ENCODE measurements around the gene SLC39A9. TPM values are rescaled to one million over a fixed set of nuclear protein-coding genes. Genes with fewer than 3 reads are reported as not detected.

SLC39A9 gene
- total and polyA plus RNA-seq, 2 experiments from 2014 or later = 17.7 to 48.1 TPM

DNA sequence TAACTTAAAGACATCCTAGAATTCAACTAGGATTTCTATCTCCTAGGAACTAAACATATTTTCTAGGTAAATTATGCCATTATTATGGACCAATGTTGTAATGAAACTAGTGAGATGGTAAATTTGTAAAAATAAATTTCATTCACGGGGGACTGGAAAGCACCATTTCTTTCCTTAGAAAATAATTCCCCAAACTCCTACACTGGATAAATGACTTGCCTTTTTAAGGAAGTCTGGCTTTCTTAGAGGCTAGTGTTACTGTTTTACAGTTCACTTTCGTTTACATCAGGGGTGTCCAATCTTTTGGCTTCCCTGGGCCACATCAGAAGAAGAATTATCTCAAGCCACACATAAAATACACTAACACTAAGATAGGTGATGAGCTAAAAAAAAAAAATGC, 3.3 kb downstream of the SLC39A9 start:
- Histone ChIP-seq H3K36me3 (ENCODE audit: insufficient read depth) (no peaks in the 10 kb centered on the region), H3K79me2 (replicated peaks; ENCODE audit: insufficient read depth) (peaks cover 91% of the 10 kb centered on the region), H3K27me3 (ENCODE audit: insufficient read depth) (no peaks in the 10 kb centered on the region), H3K27ac (ENCODE audit: low read depth) (no peak overlapping the region), H3K9me2 (ENCODE audit: insufficient read depth) (no peaks in the 10 kb centered on the region), H3K4me3 (no peak overlapping the region), H4K20me1 (replicated peaks; ENCODE audit: insufficient read depth) (peaks cover 2% of the 10 kb centered on the region; the same call in 1 of the 2 replicates), H2AFZ (no peak overlapping the region), H3F3A (replicated peaks; ENCODE audit: low read depth) (no peaks in the 10 kb centered on the region), H3K4me1 (ENCODE audit: insufficient read depth) (peaks cover 19% of the 10 kb centered on the region), H3K4me2 (no peak overlapping the region)
- Mint-ChIP-seq H3K27me3 (ENCODE audit: insufficient read depth, low read depth, poor library complexity) (peaks cover 9% of the 10 kb centered on the region), H3K27ac (no peak overlapping the region), H3K4me1 (peaks cover 19% of the 10 kb centered on the region), H3K9me3 (no peaks in the 10 kb centered on the region), H3K4me3 (no peak overlapping the region), H3K36me3 (ENCODE audit: low read depth) (peaks cover 4% of the 10 kb centered on the region; the same call in 2 of the 3 replicates)
- DNase-seq (ENCODE audit: low spot score) (no peak), ATAC-seq (no peak)
- no peak for TF ChIP-seq CREB1 (CRISPR knock-in tag; IDR thresholded peaks at IDR 0.05; ENCODE audit: low read depth)
- no peak for TF ChIP-seq EZH2 (IDR thresholded peaks at IDR 0.05; ENCODE audit: low read depth, unreplicated experiment)
- TF ChIP-seq, protein P1, sequence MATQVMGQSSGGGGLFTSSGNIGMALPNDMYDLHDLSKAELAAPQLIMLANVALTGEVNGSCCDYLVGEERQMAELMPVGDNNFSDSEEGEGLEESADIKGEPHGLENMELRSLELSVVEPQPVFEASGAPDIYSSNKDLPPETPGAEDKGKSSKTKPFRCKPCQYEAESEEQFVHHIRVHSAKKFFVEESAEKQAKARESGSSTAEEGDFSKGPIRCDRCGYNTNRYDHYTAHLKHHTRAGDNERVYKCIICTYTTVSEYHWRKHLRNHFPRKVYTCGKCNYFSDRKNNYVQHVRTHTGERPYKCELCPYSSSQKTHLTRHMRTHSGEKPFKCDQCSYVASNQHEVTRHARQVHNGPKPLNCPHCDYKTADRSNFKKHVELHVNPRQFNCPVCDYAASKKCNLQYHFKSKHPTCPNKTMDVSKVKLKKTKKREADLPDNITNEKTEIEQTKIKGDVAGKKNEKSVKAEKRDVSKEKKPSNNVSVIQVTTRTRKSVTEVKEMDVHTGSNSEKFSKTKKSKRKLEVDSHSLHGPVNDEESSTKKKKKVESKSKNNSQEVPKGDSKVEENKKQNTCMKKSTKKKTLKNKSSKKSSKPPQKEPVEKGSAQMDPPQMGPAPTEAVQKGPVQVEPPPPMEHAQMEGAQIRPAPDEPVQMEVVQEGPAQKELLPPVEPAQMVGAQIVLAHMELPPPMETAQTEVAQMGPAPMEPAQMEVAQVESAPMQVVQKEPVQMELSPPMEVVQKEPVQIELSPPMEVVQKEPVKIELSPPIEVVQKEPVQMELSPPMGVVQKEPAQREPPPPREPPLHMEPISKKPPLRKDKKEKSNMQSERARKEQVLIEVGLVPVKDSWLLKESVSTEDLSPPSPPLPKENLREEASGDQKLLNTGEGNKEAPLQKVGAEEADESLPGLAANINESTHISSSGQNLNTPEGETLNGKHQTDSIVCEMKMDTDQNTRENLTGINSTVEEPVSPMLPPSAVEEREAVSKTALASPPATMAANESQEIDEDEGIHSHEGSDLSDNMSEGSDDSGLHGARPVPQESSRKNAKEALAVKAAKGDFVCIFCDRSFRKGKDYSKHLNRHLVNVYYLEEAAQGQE (IDR thresholded peaks at IDR 0.05; ENCODE audit: unreplicated experiment) = no peak
- TF ChIP-seq ZNF114 (CRISPR knock-in tag; IDR thresholded peaks at IDR 0.05) = no peak

DNA sequence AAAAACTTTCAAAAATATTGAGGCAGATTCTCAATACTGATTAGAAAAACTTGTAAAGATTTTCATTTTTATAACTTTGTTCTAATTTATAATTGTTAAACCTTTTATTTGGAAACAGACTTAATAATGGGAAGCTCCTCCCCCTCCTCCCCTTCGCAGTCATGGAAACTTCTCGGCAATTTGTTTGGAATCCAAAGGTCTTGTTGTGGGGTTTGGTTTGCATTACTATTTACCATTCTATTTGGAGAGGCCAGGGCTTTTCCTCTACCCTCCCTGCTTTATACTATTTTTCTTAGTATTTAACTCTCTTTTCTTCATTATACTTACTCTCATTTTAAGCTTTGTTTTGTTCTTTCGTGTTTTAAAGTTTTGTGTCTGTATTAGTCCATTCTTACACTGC, 6.0 kb downstream of the SLC39A9 start:
- Mint-ChIP-seq H3K4me3 (no peak overlapping the region), H3K4me1 (peaks cover 15% of the 10 kb centered on the region), H3K27ac (no peak overlapping the region), H3K9me3 (no peaks in the 10 kb centered on the region), H3K27me3 (ENCODE audit: insufficient read depth, low read depth, poor library complexity) (peaks cover 6% of the 10 kb centered on the region), H3K36me3 (ENCODE audit: low read depth) (no peaks in the 10 kb centered on the region)
- Histone ChIP-seq H3K27me3 (ENCODE audit: insufficient read depth) (no peaks in the 10 kb centered on the region), H3K79me2 (replicated peaks; ENCODE audit: insufficient read depth) (peaks cover 94% of the 10 kb centered on the region), H3K4me3 (no peak overlapping the region), H3K27ac (ENCODE audit: low read depth) (no peak overlapping the region), H2AFZ (no peak overlapping the region), H3K36me3 (ENCODE audit: insufficient read depth) (no peaks in the 10 kb centered on the region), H3F3A (replicated peaks; ENCODE audit: low read depth) (no peaks in the 10 kb centered on the region), H3K4me1 (ENCODE audit: insufficient read depth) (peaks cover 10% of the 10 kb centered on the region), H3K9me2 (ENCODE audit: insufficient read depth) (no peaks in the 10 kb centered on the region), H4K20me1 (replicated peaks; ENCODE audit: insufficient read depth) (no peaks in the 10 kb centered on the region; the same call in none of the 2 replicates), H3K4me2 (no peak overlapping the region)
- DNase-seq (ENCODE audit: low spot score) (peak; percentile 11), ATAC-seq (no peak)
- no peak for TF ChIP-seq EZH2 (IDR thresholded peaks at IDR 0.05; ENCODE audit: low read depth, unreplicated experiment)
- TF ChIP-seq, protein P1 (IDR thresholded peaks at IDR 0.05; ENCODE audit: unreplicated experiment) = no peak
- TF ChIP-seq POLR2AphosphoS5 (IDR thresholded peaks at IDR 0.05; ENCODE audit: low read depth) = no peak
- no peak for TF ChIP-seq JUNB (IDR thresholded peaks at IDR 0.05; ENCODE audit: unreplicated experiment)
- no peak for TF ChIP-seq STAT1 (IDR thresholded peaks at IDR 0.05; ENCODE audit: unreplicated experiment)
- no peak for TF ChIP-seq ZNF331 (CRISPR knock-in tag; IDR thresholded peaks at IDR 0.05; ENCODE audit: low read depth)
- TF ChIP-seq, protein P2, sequence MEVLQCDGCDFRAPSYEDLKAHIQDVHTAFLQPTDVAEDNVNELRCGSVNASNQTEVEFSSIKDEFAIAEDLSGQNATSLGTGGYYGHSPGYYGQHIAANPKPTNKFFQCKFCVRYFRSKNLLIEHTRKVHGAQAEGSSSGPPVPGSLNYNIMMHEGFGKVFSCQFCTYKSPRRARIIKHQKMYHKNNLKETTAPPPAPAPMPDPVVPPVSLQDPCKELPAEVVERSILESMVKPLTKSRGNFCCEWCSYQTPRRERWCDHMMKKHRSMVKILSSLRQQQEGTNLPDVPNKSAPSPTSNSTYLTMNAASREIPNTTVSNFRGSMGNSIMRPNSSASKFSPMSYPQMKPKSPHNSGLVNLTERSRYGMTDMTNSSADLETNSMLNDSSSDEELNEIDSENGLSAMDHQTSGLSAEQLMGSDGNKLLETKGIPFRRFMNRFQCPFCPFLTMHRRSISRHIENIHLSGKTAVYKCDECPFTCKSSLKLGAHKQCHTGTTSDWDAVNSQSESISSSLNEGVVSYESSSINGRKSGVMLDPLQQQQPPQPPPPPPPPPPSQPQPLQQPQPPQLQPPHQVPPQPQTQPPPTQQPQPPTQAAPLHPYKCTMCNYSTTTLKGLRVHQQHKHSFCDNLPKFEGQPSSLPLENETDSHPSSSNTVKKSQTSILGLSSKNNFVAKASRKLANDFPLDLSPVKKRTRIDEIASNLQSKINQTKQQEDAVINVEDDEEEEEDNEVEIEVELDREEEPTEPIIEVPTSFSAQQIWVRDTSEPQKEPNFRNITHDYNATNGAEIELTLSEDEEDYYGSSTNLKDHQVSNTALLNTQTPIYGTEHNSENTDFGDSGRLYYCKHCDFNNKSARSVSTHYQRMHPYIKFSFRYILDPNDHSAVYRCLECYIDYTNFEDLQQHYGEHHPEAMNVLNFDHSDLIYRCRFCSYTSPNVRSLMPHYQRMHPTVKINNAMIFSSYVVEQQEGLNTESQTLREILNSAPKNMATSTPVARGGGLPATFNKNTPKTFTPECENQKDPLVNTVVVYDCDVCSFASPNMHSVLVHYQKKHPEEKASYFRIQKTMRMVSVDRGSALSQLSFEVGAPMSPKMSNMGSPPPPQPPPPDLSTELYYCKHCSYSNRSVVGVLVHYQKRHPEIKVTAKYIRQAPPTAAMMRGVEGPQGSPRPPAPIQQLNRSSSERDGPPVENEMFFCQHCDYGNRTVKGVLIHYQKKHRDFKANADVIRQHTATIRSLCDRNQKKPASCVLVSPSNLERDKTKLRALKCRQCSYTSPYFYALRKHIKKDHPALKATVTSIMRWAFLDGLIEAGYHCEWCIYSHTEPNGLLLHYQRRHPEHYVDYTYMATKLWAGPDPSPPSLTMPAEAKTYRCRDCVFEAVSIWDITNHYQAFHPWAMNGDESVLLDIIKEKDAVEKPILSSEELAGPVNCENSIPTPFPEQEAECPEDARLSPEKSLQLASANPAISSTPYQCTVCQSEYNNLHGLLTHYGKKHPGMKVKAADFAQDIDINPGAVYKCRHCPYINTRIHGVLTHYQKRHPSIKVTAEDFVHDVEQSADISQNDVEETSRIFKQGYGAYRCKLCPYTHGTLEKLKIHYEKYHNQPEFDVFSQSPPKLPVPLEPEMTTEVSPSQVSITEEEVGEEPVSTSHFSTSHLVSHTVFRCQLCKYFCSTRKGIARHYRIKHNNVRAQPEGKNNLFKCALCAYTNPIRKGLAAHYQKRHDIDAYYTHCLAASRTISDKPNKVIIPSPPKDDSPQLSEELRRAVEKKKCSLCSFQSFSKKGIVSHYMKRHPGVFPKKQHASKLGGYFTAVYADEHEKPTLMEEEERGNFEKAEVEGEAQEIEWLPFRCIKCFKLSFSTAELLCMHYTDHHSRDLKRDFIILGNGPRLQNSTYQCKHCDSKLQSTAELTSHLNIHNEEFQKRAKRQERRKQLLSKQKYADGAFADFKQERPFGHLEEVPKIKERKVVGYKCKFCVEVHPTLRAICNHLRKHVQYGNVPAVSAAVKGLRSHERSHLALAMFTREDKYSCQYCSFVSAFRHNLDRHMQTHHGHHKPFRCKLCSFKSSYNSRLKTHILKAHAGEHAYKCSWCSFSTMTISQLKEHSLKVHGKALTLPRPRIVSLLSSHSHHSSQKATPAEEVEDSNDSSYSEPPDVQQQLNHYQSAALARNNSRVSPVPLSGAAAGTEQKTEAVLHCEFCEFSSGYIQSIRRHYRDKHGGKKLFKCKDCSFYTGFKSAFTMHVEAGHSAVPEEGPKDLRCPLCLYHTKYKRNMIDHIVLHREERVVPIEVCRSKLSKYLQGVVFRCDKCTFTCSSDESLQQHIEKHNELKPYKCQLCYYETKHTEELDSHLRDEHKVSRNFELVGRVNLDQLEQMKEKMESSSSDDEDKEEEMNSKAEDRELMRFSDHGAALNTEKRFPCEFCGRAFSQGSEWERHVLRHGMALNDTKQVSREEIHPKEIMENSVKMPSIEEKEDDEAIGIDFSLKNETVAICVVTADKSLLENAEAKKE (CRISPR knock-in tag; IDR thresholded peaks at IDR 0.05) = no peak

All from GM23338 (cell line).